OCI-LY7 (cell line): ENCODE data around the gene SRRT. TPM values are rescaled to one million over a fixed set of nuclear protein-coding genes. Genes with fewer than 3 reads are reported as not detected.

Source experiments
- BruUV-seq: library from RNA; stranded (reverse); fragments of 400-500 nt; replicated peaks from 2 replicates; lab custom pipeline; 2021; lab: Mats Ljungman, UMichigan
- CTCF ChIA-PET: fragments of 300-600 bp; sonication (Branson Sonifier 250); formaldehyde crosslinking; loops from one replicate; lab custom pipeline; 2022; ENCODE audit warnings: antibody characterized with exemption; ENCODE audit not compliant: unreplicated experiment; lab: Charles Lee
- POLR2A ChIA-PET: fragments of 300-600 bp; sonication (Branson Sonifier 250); formaldehyde crosslinking; loops from one replicate; lab custom pipeline; 2022; ENCODE audit warnings: antibody characterized with exemption; lab: Charles Lee
- DNase-seq: peaks from one replicate; pipeline ENCODE4 v3.0.0-alpha.2; 2015; ENCODE audit warnings: low spot score
- H2AFZ ChIP-seq: fragments of 200-600 bp; sonication (generic), shearing (Covaris generic); 2 replicates; pipeline ENCODE4 v1.6.1; 2014; ENCODE audit warnings: mild to moderate bottlenecking, antibody characterized with exemption, low read length, moderate library complexity
- H3K27ac ChIP-seq: fragments of 200-600 bp; sonication (generic); 2 replicates; pipeline ENCODE4 v1.5.1; 2014; ENCODE audit warnings: mixed run types, low read depth, mild to moderate bottlenecking, moderate library complexity, low read length, inconsistent platforms; ENCODE audit not compliant: poor library complexity, severe bottlenecking
- H3K36me3 ChIP-seq: fragments of 200-600 bp; sonication (generic); 2 replicates; pipeline ENCODE4 v1.6.1; 2014; ENCODE audit warnings: mild to moderate bottlenecking, antibody characterized with exemption, low read length, moderate library complexity, mixed read lengths; ENCODE audit not compliant: insufficient read depth
- H3K4me1 ChIP-seq: fragments of 200-600 bp; sonication (generic); 2 replicates; pipeline ENCODE4 v1.5.1; 2014; ENCODE audit warnings: mild to moderate bottlenecking, low read length; ENCODE audit not compliant: insufficient read depth, poor library complexity, severe bottlenecking
- H3K4me2 ChIP-seq: fragments of 200-600 bp; sonication (generic); 2 replicates; pipeline ENCODE4 v1.6.1; 2014; ENCODE audit warnings: mild to moderate bottlenecking, low read length
- H3K4me3 ChIP-seq: fragments of 200-600 bp; sonication (generic); 2 replicates; pipeline ENCODE4 v1.5.1; 2014; ENCODE audit warnings: mild to moderate bottlenecking, low read depth, low read length; ENCODE audit not compliant: poor library complexity, severe bottlenecking
- H3K79me2 ChIP-seq: fragments of 200-600 bp; sonication (generic); 2 replicates; pipeline ENCODE4 v1.6.1; 2016; ENCODE audit warnings: low read depth, mild to moderate bottlenecking, low read length, moderate library complexity, mixed read lengths; ENCODE audit not compliant: insufficient read depth
- H3K9me2 ChIP-seq: fragments of 200-600 bp; sonication (generic); 2 replicates; pipeline ENCODE4 v1.6.1; 2016; ENCODE audit warnings: mild to moderate bottlenecking, low read length, mixed read lengths; ENCODE audit not compliant: insufficient read depth
- H3K9me3 ChIP-seq: fragments of 200-600 bp; sonication (generic); 2 replicates; pipeline ENCODE4 v1.6.1; 2014; ENCODE audit warnings: mild to moderate bottlenecking, mixed run types, low read length, mixed read lengths
- H4K20me1 ChIP-seq: fragments of 200-600 bp; sonication (generic); 2 replicates; pipeline ENCODE4 v1.6.1; 2014; ENCODE audit warnings: mild to moderate bottlenecking, antibody characterized with exemption, low read length, moderate library complexity, mixed read lengths; ENCODE audit not compliant: insufficient read depth
- EZH2phosphoT487 ChIP-seq: fragments of 200-600 bp; sonication (generic); IDR thresholded peaks from 2 replicates; pipeline ENCODE4 v1.6.1; 2018; ENCODE audit warnings: low read depth, borderline replicate concordance, mild to moderate bottlenecking, mixed run types, antibody characterized with exemption, low read length, moderate library complexity, mixed read lengths
- intact Hi-C: fragments of 100-400 bp; cut with micrococcal nuclease; formaldehyde crosslinking; loops from one replicate; pipeline ENCODE4 v1.10.0; 2022; ENCODE audit not compliant: unreplicated experiment
- total RNA-seq, 2 experiments: library from RNA; depleted of rRNA in 1 of 2; stranded (reverse); fragments of >200 nt in 1 of 2; shearing (Covaris generic) in 1 of 2; gene quantifications; 2 replicates each; pipeline ENCODE4 v1.2.3, GENCODE V29; 2014 to 2022
- TF ChIP-seq, protein P1 (sequence below): fragments of 200-600 bp; sonication (generic); conservative IDR thresholded peaks from 2 replicates; pipeline ENCODE4 v1.5.1; 2014; ENCODE audit warnings: mild to moderate bottlenecking, antibody characterized with exemption, low read length, moderate library complexity, mixed read lengths

SRRT gene
- total RNA-seq, 2 experiments from 2014 or later: 154 to 264 TPM

GRCh38 chr7:100825751-100826513 is 49.0 kb upstream of the SRRT start:
- no peaks in the 10 kb centered on the region for H3K9me3 ChIP-seq
- no peak overlapping the region for H2AFZ ChIP-seq
- no peak for DNase-seq
- ChIA-PET CTCF (no interaction called here), POLR2A (no interaction called here)
- no peaks in the 10 kb centered on the region for H3K36me3 ChIP-seq
- no peaks in the 10 kb centered on the region for H4K20me1 ChIP-seq
- H3K9me2 ChIP-seq: no peaks in the 10 kb centered on the region
- H3K4me1 ChIP-seq: no peaks in the 10 kb centered on the region
- H3K4me3 ChIP-seq: no peak overlapping the region
- intact Hi-C loops: no loop called here
- H3K79me2 ChIP-seq: no peaks in the 10 kb centered on the region
- TF ChIP-seq, protein P1, sequence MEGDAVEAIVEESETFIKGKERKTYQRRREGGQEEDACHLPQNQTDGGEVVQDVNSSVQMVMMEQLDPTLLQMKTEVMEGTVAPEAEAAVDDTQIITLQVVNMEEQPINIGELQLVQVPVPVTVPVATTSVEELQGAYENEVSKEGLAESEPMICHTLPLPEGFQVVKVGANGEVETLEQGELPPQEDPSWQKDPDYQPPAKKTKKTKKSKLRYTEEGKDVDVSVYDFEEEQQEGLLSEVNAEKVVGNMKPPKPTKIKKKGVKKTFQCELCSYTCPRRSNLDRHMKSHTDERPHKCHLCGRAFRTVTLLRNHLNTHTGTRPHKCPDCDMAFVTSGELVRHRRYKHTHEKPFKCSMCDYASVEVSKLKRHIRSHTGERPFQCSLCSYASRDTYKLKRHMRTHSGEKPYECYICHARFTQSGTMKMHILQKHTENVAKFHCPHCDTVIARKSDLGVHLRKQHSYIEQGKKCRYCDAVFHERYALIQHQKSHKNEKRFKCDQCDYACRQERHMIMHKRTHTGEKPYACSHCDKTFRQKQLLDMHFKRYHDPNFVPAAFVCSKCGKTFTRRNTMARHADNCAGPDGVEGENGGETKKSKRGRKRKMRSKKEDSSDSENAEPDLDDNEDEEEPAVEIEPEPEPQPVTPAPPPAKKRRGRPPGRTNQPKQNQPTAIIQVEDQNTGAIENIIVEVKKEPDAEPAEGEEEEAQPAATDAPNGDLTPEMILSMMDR: no peak
- no peak for TF ChIP-seq EZH2phosphoT487
- H3K27ac ChIP-seq: no peak overlapping the region
- no peak overlapping the region for H3K4me2 ChIP-seq
- BruUV-seq: no TSS peak

DNA sequence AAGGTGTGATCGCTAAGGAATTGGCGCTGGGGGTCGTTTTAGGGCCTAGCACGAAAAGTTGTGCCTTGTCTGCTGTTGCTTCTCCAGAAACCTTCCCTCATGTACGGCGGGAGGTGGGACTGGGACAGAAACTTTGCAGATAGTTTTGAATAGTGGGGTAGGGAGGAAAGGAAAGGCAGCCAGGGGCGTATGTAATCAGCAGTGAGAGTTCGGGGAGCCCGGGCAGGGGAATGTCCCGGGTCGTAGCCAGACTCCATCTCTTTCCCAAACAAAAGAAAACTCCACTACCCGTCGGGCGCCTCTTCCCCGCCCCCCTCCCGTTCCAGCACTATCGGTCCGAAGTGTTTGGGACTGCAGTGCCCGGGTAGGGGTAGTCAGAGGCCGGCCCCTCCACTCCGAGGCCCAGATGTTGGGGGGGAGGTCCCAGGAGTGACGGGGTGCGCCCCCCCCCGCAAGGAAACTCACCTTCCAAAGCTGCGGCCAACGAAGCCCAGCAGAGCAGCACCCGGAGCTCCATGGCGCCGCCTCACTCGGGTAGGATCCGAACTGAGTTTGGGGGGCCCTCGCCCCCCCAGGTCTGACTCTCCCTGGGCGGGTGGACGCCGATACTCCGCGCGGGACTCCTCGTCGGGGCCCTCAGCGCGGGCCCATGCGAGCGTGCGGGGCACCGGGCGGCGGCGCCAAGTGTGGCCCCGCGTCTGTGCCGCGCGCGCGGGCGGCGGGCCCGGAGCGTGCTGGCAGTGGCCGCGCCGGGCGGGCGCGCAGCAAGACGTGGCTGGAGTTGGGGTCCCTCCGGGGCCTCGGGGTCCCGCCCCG is 48.2 kb upstream of the SRRT start:
- intact Hi-C loops: no loop called here
- H2AFZ ChIP-seq: no peak overlapping the region
- H3K4me3 ChIP-seq: no peak overlapping the region
- no peak overlapping the region for H3K4me2 ChIP-seq
- no TSS peak for BruUV-seq
- ChIA-PET CTCF (no interaction called here), POLR2A (no interaction called here)
- H4K20me1 ChIP-seq: no peaks in the 10 kb centered on the region
- no peak for DNase-seq
- H3K9me3 ChIP-seq: no peaks in the 10 kb centered on the region
- H3K9me2 ChIP-seq: no peaks in the 10 kb centered on the region
- TF ChIP-seq, protein P1: no peak
- H3K79me2 ChIP-seq: no peaks in the 10 kb centered on the region
- no peaks in the 10 kb centered on the region for H3K4me1 ChIP-seq
- H3K36me3 ChIP-seq: no peaks in the 10 kb centered on the region
- H3K27ac ChIP-seq: no peak overlapping the region
